GM12892 (cell line): Measurements from ENCODE around the gene CYBA.

Source experiments
- DNase-seq: peaks from one replicate; pipeline ENCODE4 v3.0.0; 2011; ENCODE audit not compliant: insufficient read length
- FAIRE-seq: peaks from 2 replicates; lab custom pipeline; 2011; peaks lifted over from hg19 to GRCh38; lab: Jason Lieb, UNC
- POLR2A ChIP-seq: IDR thresholded peaks from 2 replicates; pipeline ENCODE4 v1.6.1; 2011; ENCODE audit warnings: low read depth, low read length, control low read depth
- POLR2AphosphoS5 ChIP-seq: IDR thresholded peaks from 2 replicates; pipeline ENCODE4 v1.6.1; 2011; ENCODE audit warnings: low read depth, low read length, control low read depth
- TAF1 ChIP-seq: IDR thresholded peaks from 2 replicates; pipeline ENCODE4 v1.6.1; 2011; ENCODE audit warnings: low read depth, mild to moderate bottlenecking, control low read depth, low read length, borderline replicate concordance

The CYBA gene

GRCh38 chr16:88646345-88647034, 4.4 kb downstream of the CYBA start:
- DNase-seq (no peak), FAIRE-seq (no peak)
- TF ChIP-seq POLR2AphosphoS5 (no peak; the same call in 1 of the 2 replicates), POLR2A (no peak; the same call in 1 of the 2 replicates), TAF1 (no peak)

DNA sequence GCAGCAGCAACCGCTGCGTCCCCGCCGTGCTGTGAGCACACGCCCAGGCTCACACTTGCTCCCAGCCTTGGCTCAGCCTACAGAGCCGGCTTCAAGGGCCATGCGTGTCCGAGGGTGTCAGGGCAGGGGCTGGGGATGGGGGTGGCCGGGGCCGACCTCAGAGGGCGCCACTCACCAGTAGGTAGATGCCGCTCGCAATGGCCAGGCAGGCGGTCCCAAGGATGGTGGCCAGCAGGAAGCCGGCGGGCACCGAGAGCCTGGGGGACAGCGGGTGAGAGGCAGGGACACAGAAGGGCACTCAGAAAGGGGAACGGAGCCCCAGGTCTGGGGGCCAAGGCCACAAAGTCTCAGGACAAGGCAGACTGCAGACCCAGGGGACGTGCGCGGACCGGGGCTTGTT, 4.9 kb downstream of the CYBA start:
- TF ChIP-seq TAF1, result no peak
- no peak for FAIRE-seq
- DNase-seq, result no peak

DNA sequence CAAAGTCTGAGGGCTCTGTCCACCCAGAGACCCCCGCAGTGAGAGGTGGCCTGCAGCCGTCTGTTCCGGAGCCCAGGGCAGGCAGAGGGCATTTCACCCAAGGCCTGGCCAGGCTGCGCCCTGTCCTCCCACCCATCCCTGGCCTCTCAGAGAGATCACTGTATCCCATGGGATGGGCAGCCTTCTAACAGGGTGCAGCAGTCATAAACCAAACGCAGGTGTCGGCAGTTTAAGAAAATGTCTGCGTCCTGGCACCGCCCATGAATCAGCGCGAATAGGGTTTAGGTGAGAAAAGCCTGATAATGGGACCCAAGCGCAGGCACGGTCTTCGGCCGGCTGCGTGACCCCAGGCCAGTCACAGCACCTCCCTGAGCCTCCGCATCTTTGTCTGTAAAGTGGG, 5.4 kb downstream of the CYBA start:
- no peak for FAIRE-seq
- no peak for TF ChIP-seq POLR2A
- TF ChIP-seq TAF1, result no peak
- TF ChIP-seq POLR2AphosphoS5, result no peak
- no peak for DNase-seq

- FAIRE-seq (no peak), DNase-seq (no peak)
- TF ChIP-seq TAF1, result no peak
- TF ChIP-seq POLR2AphosphoS5, result no peak
- TF ChIP-seq POLR2A, result no peak
Observed at GRCh38 chr16:88643644-88643932, 7.3 kb downstream of the CYBA start.

DNA sequence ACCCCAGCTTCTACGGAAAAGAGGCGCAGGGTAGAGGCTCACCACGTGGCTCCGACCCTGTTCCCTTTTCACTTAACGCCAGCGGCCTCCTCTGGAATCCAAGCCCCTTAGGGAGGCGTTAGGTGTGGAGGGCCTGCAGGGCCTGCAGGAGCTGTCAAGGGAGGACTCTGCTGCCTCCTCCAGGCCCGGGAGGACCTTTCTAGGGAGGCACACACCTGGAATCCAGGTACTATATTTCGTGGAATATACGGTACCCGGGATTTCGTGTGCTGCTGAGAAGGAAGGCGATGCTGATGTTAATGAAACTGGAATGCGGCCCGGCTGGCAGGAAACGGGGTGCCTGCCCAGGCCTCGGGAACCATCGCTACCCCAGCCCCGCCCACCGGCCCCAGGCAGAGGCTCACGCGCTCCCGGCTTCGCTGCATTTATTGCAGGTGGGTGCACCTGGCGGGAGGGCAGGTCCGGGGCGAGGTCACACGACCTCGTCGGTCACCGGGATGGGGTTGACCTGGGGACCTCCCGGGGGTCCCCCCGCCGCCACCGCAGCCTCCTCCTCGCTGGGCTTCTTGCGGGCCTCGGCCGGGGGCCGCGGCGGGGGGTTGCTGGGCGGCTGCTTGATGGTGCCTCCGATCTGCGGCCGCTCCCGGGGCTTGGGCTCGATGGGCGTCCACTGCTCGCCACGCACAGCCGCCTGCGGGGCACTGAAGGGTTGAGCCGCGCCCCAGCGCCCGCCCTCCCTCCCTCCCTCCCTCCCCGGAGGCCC, 7.8 kb downstream of the CYBA start:
- no peak for FAIRE-seq
- no peak for DNase-seq
- TF ChIP-seq POLR2AphosphoS5, result peak; percentile 38; the same call in 1 of the 2 replicates
- TF ChIP-seq TAF1, result no peak
- TF ChIP-seq POLR2A, result no peak

- FAIRE-seq (no peak), DNase-seq (no peak)
- TF ChIP-seq POLR2AphosphoS5 (0 out of 2 replicates have a peak, but pooled peaks have one; percentile 23), POLR2A (0 out of 2 replicates have a peak, but pooled peaks have one; percentile 28), TAF1 (no peak)
Observed at GRCh38 chr16:88640498-88641247, 10.2 kb downstream of the CYBA start.

DNA sequence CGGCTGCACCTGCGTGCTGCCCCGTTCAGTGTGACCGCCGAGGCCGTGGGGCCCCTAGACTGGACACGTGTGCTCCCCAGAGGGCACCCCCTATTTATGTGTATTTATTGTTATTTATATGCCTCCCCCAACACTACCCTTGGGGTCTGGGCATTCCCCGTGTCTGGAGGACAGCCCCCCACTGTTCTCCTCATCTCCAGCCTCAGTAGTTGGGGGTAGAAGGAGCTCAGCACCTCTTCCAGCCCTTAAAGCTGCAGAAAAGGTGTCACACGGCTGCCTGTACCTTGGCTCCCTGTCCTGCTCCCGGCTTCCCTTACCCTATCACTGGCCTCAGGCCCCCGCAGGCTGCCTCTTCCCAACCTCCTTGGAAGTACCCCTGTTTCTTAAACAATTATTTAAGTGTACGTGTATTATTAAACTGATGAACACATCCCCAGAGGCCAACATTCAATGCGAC, 10.8 kb downstream of the CYBA start:
- FAIRE-seq (no peak), DNase-seq (no peak)
- TF ChIP-seq POLR2A (no peak), POLR2AphosphoS5 (no peak), TAF1 (no peak)

DNA sequence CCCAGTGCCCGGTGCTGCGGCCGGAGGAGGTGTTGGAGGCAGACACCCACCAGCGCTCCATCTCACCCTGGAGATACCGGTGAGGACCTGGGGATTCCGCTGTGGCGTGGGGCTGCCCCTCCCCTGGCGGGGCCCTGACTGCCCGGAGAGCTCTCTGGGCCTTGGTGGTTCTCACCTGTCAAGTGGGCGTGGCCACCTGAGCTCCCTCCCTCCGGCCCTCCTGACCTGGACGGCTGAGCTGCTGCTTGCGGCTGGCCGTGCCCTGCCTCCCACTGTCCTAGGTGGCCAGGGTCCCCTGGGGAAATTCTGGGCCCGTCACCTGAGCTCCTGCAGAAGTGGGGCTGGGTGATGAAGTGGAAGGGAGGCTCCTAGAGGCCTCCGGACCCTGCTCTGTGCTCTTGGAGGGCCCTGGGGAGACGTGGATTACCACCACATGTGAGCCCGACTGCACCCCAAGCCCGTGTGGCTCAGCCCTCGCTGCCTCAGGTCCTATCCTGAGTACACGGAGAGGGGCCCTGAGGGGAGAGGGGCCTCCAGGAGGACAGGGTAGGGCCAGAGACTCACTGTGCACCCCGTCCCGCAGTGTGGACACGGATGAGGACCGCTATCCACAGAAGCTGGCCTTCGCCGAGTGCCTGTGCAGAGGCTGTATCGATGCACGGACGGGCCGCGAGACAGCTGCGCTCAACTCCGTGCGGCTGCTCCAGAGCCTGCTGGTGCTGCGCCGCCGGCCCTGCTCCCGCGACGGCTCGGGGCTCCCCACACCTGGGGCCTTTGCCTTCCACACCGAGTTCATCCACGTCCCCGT, 11.4 kb downstream of the CYBA start:
- no peak for DNase-seq
- FAIRE-seq, result no peak
- no peak for TF ChIP-seq POLR2AphosphoS5

DNA sequence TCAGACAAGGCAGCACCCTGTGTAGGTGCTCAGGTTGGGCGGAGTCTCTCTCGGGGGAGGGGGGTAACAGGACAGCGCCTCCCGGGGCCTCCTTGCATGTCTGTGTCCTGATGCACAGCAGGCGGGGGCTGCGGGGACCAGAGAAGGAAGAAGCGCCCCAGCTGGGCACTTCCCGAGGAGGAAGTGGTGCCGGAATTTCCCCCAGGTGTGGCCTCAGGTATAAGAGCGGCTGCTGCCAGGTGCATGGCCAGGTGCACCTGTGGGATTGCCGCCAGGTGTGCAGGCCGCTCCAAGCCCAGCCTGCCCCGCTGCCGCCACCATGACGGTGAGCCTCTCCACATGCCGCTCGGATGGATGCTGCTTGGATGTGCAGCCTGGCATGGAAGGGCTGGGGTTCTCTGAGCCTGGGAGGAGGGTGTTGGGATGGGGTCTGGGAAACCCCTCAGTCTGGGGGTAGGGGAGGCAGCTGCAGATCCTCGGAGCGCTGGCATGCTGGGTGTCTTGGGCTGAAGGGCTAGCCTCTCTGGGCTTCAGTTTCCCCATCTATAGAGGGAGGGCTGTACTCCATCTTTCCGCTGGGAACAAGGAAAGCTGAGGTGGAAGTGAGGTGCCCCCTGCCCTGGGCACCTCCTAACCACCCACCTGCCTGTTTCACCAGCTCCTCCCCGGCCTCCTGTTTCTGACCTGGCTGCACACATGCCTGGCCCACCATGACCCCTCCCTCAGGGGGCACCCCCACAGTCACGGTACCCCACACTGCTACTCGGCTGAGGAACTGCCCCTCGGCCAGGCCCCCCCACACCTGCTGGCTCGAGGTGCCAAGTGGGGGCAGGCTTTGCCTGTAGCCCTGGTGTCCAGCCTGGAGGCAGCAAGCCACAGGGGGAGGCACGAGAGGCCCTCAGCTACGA, 12.3 kb downstream of the CYBA start, which contains the start of gene IL17C:
Gene IL17C (plus strand): TSS at position 250 of the 908 bp plus-strand sequence. CDS start 70 bp downstream, at position 320.
- TF ChIP-seq TAF1 (no peak), POLR2A (no peak), POLR2AphosphoS5 (no peak)
- no peak for FAIRE-seq
- DNase-seq, result no peak

GRCh38 chr16:88636488-88637265, 14.2 kb downstream of the CYBA start:
- no peak for FAIRE-seq
- TF ChIP-seq POLR2A (no peak), TAF1 (no peak), POLR2AphosphoS5 (no peak)
- DNase-seq, result no peak
